ENCODE results near the gene MEI4.

The MEI4 gene

GRCh38 chr6:77652739-77653138 lies at the start of gene MEI4:
MEI4 (plus strand) TSS chr6:77653039; CDS start chr6:77690672, 37,633 bp downstream.
- no peak within 1 kb of the TSS for H3K27ac ChIP-seq
- no peak for TF ChIP-seq Cebpa-rat (IDR thresholded peaks at IDR 0.05)
- peaks cover 0 to 9% (median 7%) of the 10 kb centered on the region in 11 experiments; a peak in 8 of 22 replicates for H3K9me3 ChIP-seq (replicated peaks in 1 of 11)
- no peak within 1 kb of the TSS for H3K9ac ChIP-seq
- no peak within 1 kb of the TSS for H3K4me2 ChIP-seq
- H3K4me1 ChIP-seq: no peaks in the 10 kb centered on the region
- no peak within 1 kb of the TSS for H3K4me3 ChIP-seq
- H4K20me1 ChIP-seq: no peaks in the 10 kb centered on the region
- no peaks in the 10 kb centered on the region for H3K36me3 ChIP-seq
- no peaks in the 10 kb centered on the region for H3K27me3 ChIP-seq

GRCh38 chr6:77604476-77604875 lies 48.4 kb upstream of the MEI4 start:
- Histone ChIP-seq H3K4me1 (no peaks in the 10 kb centered on the region), H3K27ac (no peak overlapping the region), H3K36me3 (no peaks in the 10 kb centered on the region), H3K4me2 (no peak overlapping the region), H3K9me3 (replicated peaks in 1 of 11) (no peaks in the 10 kb centered on the region), H3K27me3 (no peaks in the 10 kb centered on the region), H4K20me1 (no peaks in the 10 kb centered on the region), H3K4me3 (no peak overlapping the region), H3K9ac (no peak overlapping the region)
- no peak for TF ChIP-seq Cebpa-rat (IDR thresholded peaks at IDR 0.05)

- H3K36me3 ChIP-seq: no peaks in the 10 kb centered on the region
- no peak overlapping the region for H3K4me3 ChIP-seq
- H3K27me3 ChIP-seq: no peaks in the 10 kb centered on the region
- H3K4me1 ChIP-seq: no peaks in the 10 kb centered on the region
- no peaks in the 10 kb centered on the region for H4K20me1 ChIP-seq
- H3K9ac ChIP-seq: no peak overlapping the region
- H3K27ac ChIP-seq: no peak overlapping the region
- TF ChIP-seq Cebpa-rat (IDR thresholded peaks at IDR 0.05): no peak
- no peak overlapping the region for H3K4me2 ChIP-seq
- no peaks in the 10 kb centered on the region for H3K9me3 ChIP-seq (replicated peaks in 1 of 11)
These were observed 45.8 kb upstream of the MEI4 start for GRCh38 chr6:77607004-77607403.

GRCh38 chr6:77609106-77609505 lies 43.7 kb upstream of the MEI4 start:
- H3K4me2 ChIP-seq: no peak overlapping the region
- H4K20me1 ChIP-seq: no peaks in the 10 kb centered on the region
- no peak overlapping the region for H3K9ac ChIP-seq
- no peak overlapping the region for H3K27ac ChIP-seq
- no peak for TF ChIP-seq Cebpa-rat (IDR thresholded peaks at IDR 0.05)
- H3K9me3 ChIP-seq (replicated peaks in 1 of 11): no peaks in the 10 kb centered on the region
- no peak overlapping the region for H3K4me3 ChIP-seq
- H3K4me1 ChIP-seq: no peaks in the 10 kb centered on the region
- no peaks in the 10 kb centered on the region for H3K36me3 ChIP-seq
- no peaks in the 10 kb centered on the region for H3K27me3 ChIP-seq

GRCh38 chr6:77619114-77619513 lies 33.7 kb upstream of the MEI4 start:
- H3K36me3 ChIP-seq: no peaks in the 10 kb centered on the region
- H3K27me3 ChIP-seq: no peaks in the 10 kb centered on the region
- peaks cover 0 to 7% (median 0%) of the 10 kb centered on the region in 11 experiments; a peak in 2 of 22 replicates for H3K9me3 ChIP-seq (replicated peaks in 1 of 11)
- H4K20me1 ChIP-seq: no peaks in the 10 kb centered on the region
- H3K9ac ChIP-seq: no peak overlapping the region
- no peak for TF ChIP-seq Cebpa-rat (IDR thresholded peaks at IDR 0.05)
- no peak overlapping the region for H3K27ac ChIP-seq
- H3K4me2 ChIP-seq: no peak overlapping the region
- no peaks in the 10 kb centered on the region for H3K4me1 ChIP-seq
- no peak overlapping the region for H3K4me3 ChIP-seq

- Histone ChIP-seq H3K4me2 (no peak overlapping the region), H3K27ac (no peak overlapping the region), H3K9ac (no peak overlapping the region), H3K9me3 (replicated peaks in 1 of 11) (peaks cover 0 to 7% (median 0%) of the 10 kb centered on the region in 11 experiments; a peak in 2 of 22 replicates), H3K4me3 (no peak overlapping the region), H3K36me3 (no peaks in the 10 kb centered on the region), H4K20me1 (no peaks in the 10 kb centered on the region), H3K4me1 (no peaks in the 10 kb centered on the region), H3K27me3 (no peaks in the 10 kb centered on the region)
- no peak for TF ChIP-seq Cebpa-rat (IDR thresholded peaks at IDR 0.05)
These were observed 32.5 kb upstream of the MEI4 start for GRCh38 chr6:77620278-77620882.

- no peak overlapping the region for H3K9ac ChIP-seq
- H3K4me3 ChIP-seq: no peak overlapping the region
- no peak overlapping the region for H3K4me2 ChIP-seq
- H3K36me3 ChIP-seq: no peaks in the 10 kb centered on the region
- no peaks in the 10 kb centered on the region for H3K9me3 ChIP-seq (replicated peaks in 1 of 11)
- H3K4me1 ChIP-seq: peaks cover 0 to 6% (median 0%) of the 10 kb centered on the region in 10 experiments; a peak in 2 of 20 replicates
- no peak for TF ChIP-seq Cebpa-rat (IDR thresholded peaks at IDR 0.05)
- no peaks in the 10 kb centered on the region for H3K27me3 ChIP-seq
- H3K27ac ChIP-seq: no peak overlapping the region
- H4K20me1 ChIP-seq: no peaks in the 10 kb centered on the region
These were observed 28.3 kb upstream of the MEI4 start for GRCh38 chr6:77624515-77624914.

- H3K9me3 ChIP-seq (replicated peaks in 1 of 11): no peaks in the 10 kb centered on the region
These were observed 26.4 kb upstream of the MEI4 start for GRCh38 chr6:77626426-77626825.

GRCh38 chr6:77630014-77630413 lies 22.8 kb upstream of the MEI4 start:
- Histone ChIP-seq H3K36me3 (no peaks in the 10 kb centered on the region), H3K9me3 (replicated peaks in 1 of 11) (no peaks in the 10 kb centered on the region), H3K4me2 (no peak overlapping the region), H3K27ac (no peak overlapping the region), H3K9ac (no peak overlapping the region), H3K27me3 (no peaks in the 10 kb centered on the region), H3K4me1 (peaks cover 0 to 6% (median 0%) of the 10 kb centered on the region in 10 experiments; a peak in 2 of 20 replicates), H3K4me3 (no peak overlapping the region), H4K20me1 (no peaks in the 10 kb centered on the region)
- no peak for TF ChIP-seq Cebpa-rat (IDR thresholded peaks at IDR 0.05)

More at GRCh38 chr6:77626426-77626825, 26.4 kb upstream of the MEI4 start:
- H4K20me1 ChIP-seq: no peaks in the 10 kb centered on the region
- no peak overlapping the region for H3K4me2 ChIP-seq
- H3K27ac ChIP-seq: no peak overlapping the region
- H3K4me1 ChIP-seq: peaks cover 0 to 6% (median 0%) of the 10 kb centered on the region in 10 experiments; a peak in 2 of 20 replicates
- no peak for TF ChIP-seq Cebpa-rat (IDR thresholded peaks at IDR 0.05)
- H3K9ac ChIP-seq: no peak overlapping the region
- no peak overlapping the region for H3K4me3 ChIP-seq
- no peaks in the 10 kb centered on the region for H3K27me3 ChIP-seq
- H3K36me3 ChIP-seq: no peaks in the 10 kb centered on the region

GRCh38 chr6:77633471-77633870 lies 19.4 kb upstream of the MEI4 start:
- no peak overlapping the region for H3K27ac ChIP-seq
- no peaks in the 10 kb centered on the region for H3K27me3 ChIP-seq
- H3K4me3 ChIP-seq: no peak overlapping the region
- H3K4me2 ChIP-seq: no peak overlapping the region
- H3K4me1 ChIP-seq: no peaks in the 10 kb centered on the region
- no peak overlapping the region for H3K9ac ChIP-seq
- no peaks in the 10 kb centered on the region for H4K20me1 ChIP-seq
- no peaks in the 10 kb centered on the region for H3K9me3 ChIP-seq (replicated peaks in 1 of 11)
- TF ChIP-seq Cebpa-rat (IDR thresholded peaks at IDR 0.05): no peak
- H3K36me3 ChIP-seq: no peaks in the 10 kb centered on the region

Data from BLaER1 treated with 17β-estradiol and CSF1 and Interleukin-3, amounts not matched to agents 10 nM and 100 nM (cell line).